Gastroesophageal sphincter (tissue), 4 donors: Measurements from ENCODE around the gene ITIH3. TPM values are rescaled to one million over a fixed set of nuclear protein-coding genes. Genes with fewer than 3 reads are reported as not detected.

ENCODE experiments used
- ATAC-seq: fragments of 150-250 bp; one replicate; pipeline ENCODE4 v1.9.1; 2016; ENCODE audit warnings: mild to moderate bottlenecking, moderate library complexity
- H3K27ac ChIP-seq, 4 donors: fragments of 200-600 bp; sonication (generic) in 3 of 4; 1 replicate in 3 of 4; 2 replicates in 1 of 4; pipeline ENCODE4 v1.5.1; 2016 to 2019
- H3K27me3 ChIP-seq: fragments of 200-600 bp; sonication (generic); one replicate; pipeline ENCODE4 v1.5.1; 2019
- H3K36me3 ChIP-seq, 2 donors: fragments of 200-600 bp; sonication (generic); one replicate each; pipeline ENCODE4 v1.5.1; 2019; ENCODE audit warnings: control low read depth in 1 of 2
- H3K4me1 ChIP-seq, 3 donors: fragments of 200-600 bp; sonication (generic); 1 replicate in 2 of 3; 2 replicates in 1 of 3; pipeline ENCODE4 v1.5.1; 2016 to 2019; ENCODE audit warnings: control low read depth in 2 of 3
- H3K4me3 ChIP-seq, 2 donors: fragments of 200-600 bp; sonication (generic); one replicate each; pipeline ENCODE4 v1.5.1; 2019; ENCODE audit warnings: mild to moderate bottlenecking in 1 of 2, moderate library complexity in 1 of 2
- H3K9me3 ChIP-seq, 3 donors: fragments of 200-600 bp; sonication (generic); one replicate each; pipeline ENCODE4 v1.5.1; 2017 to 2019; ENCODE audit warnings: control low read depth in 2 of 3
- EP300 ChIP-seq: sonication (generic); formaldehyde crosslinking; IDR thresholded peaks from one replicate; pipeline ENCODE4 v1.6.1; 2017; ENCODE audit warnings: antibody characterized with exemption, mild to moderate bottlenecking
- POLR2A ChIP-seq, 2 donors: fragments of 450-650 bp; IDR thresholded peaks; one replicate each; pipeline ENCODE4 v1.6.1; 2017; ENCODE audit warnings: antibody characterized with exemption in 2 of 2, mild to moderate bottlenecking in 2 of 2, moderate library complexity in 1 of 2
- POLR2AphosphoS5 ChIP-seq: sonication (generic); formaldehyde crosslinking; IDR thresholded peaks from one replicate; pipeline ENCODE4 v1.6.1; 2017; ENCODE audit warnings: antibody characterized with exemption
- WGBS, 2 donors: methylation state at CpG; one replicate each; pipeline ENCODE4 v1.1.5; 2018; ENCODE audit warnings: low coverage in 1 of 2; 5-methylcytosine and 5-hydroxymethylcytosine counted together
- total RNA-seq, 4 donors: library from RNA; depleted of rRNA; stranded (reverse); fragments of >200 nt; gene quantifications; one replicate each; pipeline ENCODE4 v1.1.0, GENCODE V29; 2016
- TF ChIP-seq, protein P1 (sequence below), 4 experiments: fragments of 200-600 bp in 2 of 4; fragments of 450-650 bp in 2 of 4; sonication (generic) in 1 of 4; IDR thresholded peaks; one replicate each; pipeline ENCODE4 v1.5.1; 2017 to 2019; ENCODE audit warnings: antibody characterized with exemption in 4 of 4, mild to moderate bottlenecking in 2 of 4, moderate library complexity in 2 of 4

Gene ITIH3
- total RNA-seq, 4 donors from 2014 or later: 0.27 to 9.7 (median 0.89) TPM; not detected in 1

- Histone ChIP-seq H3K27ac (no peak overlapping the region), H3K9me3 (no peaks in the 10 kb centered on the region), H3K4me3 (no peak overlapping the region), H3K36me3 (no peaks in the 10 kb centered on the region), H3K27me3 (no peaks in the 10 kb centered on the region), H3K4me1 (no peaks in the 10 kb centered on the region)
- WGBS, 2 donors: 71 to 79% methylated on average over 3 to 12 of the region's 18 CpGs
- no peak for ATAC-seq
- TF ChIP-seq POLR2AphosphoS5 (no peak), EP300 (no peak), POLR2A (IDR thresholded peaks at IDR 0.05) (no peak)
- TF ChIP-seq, protein P1, sequence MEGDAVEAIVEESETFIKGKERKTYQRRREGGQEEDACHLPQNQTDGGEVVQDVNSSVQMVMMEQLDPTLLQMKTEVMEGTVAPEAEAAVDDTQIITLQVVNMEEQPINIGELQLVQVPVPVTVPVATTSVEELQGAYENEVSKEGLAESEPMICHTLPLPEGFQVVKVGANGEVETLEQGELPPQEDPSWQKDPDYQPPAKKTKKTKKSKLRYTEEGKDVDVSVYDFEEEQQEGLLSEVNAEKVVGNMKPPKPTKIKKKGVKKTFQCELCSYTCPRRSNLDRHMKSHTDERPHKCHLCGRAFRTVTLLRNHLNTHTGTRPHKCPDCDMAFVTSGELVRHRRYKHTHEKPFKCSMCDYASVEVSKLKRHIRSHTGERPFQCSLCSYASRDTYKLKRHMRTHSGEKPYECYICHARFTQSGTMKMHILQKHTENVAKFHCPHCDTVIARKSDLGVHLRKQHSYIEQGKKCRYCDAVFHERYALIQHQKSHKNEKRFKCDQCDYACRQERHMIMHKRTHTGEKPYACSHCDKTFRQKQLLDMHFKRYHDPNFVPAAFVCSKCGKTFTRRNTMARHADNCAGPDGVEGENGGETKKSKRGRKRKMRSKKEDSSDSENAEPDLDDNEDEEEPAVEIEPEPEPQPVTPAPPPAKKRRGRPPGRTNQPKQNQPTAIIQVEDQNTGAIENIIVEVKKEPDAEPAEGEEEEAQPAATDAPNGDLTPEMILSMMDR (IDR thresholded peaks at IDR 0.05): no peak
Measured at GRCh38 chr3:52792961-52793695, 1.5 kb upstream of the ITIH3 start.

DNA sequence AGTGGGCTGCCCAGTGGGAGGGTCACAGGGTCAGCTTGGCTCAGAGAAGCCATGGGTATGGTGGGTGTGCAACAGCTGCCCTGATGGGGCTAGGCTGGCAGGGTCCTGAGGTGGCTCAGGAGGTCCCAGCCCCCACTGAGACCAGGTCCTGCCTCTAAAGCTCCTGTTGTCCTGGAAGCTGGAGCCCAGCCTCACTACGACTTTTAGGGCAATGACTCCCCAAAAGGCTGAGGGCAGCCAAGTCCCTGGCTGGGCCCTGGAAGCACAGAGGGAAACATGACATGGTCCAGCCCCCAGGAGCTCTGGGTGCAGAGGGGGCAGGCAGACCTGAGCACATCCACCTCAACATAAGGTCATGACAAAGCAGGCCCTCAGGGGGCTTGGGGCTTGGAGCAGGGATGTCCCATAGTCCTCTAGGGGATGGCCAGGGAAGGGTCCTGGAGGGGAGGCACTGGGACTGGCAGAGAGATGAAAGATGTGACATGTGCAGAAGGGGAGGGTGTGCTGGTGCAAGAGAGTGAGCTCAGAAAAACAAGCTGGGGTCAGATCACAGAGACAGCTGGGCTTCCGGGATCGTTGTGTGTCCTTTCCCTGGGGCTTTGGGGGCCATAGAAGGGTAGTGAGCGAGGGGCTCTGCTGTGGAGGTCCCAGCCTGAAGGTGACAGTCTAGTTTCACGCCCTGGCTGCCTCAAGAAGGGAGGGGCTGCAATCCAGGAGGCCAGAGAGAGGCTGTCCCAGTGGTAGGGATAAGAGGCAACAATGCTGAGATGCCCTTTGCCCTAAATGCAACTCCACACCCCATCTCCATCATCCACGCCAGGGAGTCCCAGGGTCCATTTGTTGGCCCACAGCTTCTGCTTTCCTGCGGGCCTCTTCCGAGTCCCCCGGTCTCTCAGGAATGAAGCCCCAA lies 639 bp upstream of the ITIH3 start:
- Histone ChIP-seq H3K27ac (no peak overlapping the region), H3K9me3 (no peaks in the 10 kb centered on the region), H3K36me3 (no peaks in the 10 kb centered on the region), H3K27me3 (no peaks in the 10 kb centered on the region), H3K4me1 (no peaks in the 10 kb centered on the region), H3K4me3 (no peak overlapping the region)
- 64 to 83% methylated on average over 1 to 7 of the region's 9 CpGs for WGBS, 2 donors
- ATAC-seq: no peak
- TF ChIP-seq, protein P1 (IDR thresholded peaks at IDR 0.05): no peak
- TF ChIP-seq POLR2A (IDR thresholded peaks at IDR 0.05) (no peak), EP300 (no peak), POLR2AphosphoS5 (no peak)

DNA sequence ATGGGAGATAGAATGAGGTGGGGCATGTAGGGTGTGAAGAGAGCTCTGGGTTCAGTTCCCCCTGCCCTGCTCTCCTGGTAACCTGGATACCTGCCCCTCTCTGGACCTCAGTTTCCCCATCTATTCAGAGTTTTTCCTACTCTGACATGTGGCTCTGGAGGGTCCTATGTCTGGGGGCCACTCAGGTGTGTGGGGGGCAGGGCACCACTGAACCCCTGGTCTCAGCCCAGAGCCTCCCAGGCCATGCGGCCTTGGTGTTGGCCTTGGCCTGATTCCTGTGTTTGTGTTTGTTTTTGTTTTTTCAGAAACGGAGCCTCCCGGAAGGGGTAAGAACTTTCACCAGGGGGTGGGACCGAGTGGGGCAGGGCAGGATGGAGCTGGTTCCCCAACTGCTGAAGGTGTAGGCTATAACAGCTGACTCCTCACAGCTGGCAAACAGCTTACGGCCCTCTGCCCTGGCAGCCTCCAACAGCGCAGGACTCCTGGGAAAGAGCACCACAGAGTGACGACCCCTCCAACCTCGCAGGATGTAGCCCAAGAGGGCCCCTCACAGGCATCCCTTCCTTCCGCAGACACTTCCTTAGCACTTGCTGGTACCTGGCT lies 803 bp downstream of the ITIH3 start:
- no peak for ATAC-seq
- no peaks in the 10 kb centered on the region for H3K27me3 ChIP-seq
- H3K4me1 ChIP-seq: no peaks in the 10 kb centered on the region
- whole genome bisulfite sequencing, 2 donors: 80% methylated on average over 1 of the region's 9 CpGs; no CpG with 5 or more reads in 1 of the 2 donors
- TF ChIP-seq EP300 (no peak), POLR2A (IDR thresholded peaks at IDR 0.05) (no peak), POLR2AphosphoS5 (no peak)
- TF ChIP-seq, protein P1 (IDR thresholded peaks at IDR 0.05): no peak
- no peak overlapping the region for H3K4me3 ChIP-seq
- no peaks in the 10 kb centered on the region for H3K9me3 ChIP-seq
- H3K36me3 ChIP-seq: no peaks in the 10 kb centered on the region
- no peak overlapping the region for H3K27ac ChIP-seq

- Histone ChIP-seq H3K9me3 (no peaks in the 10 kb centered on the region), H3K4me1 (no peaks in the 10 kb centered on the region), H3K27me3 (no peaks in the 10 kb centered on the region), H3K36me3 (no peaks in the 10 kb centered on the region), H3K27ac (no peak overlapping the region), H3K4me3 (no peak overlapping the region)
- no peak for ATAC-seq
- TF ChIP-seq POLR2AphosphoS5: no peak
- no peak for TF ChIP-seq POLR2A (IDR thresholded peaks at IDR 0.05)
- no peak for TF ChIP-seq EP300
- TF ChIP-seq, protein P1 (IDR thresholded peaks at IDR 0.05): no peak
- WGBS, 2 donors: 83 to 100% methylated on average over 1 of the region's 9 CpGs
Measured at GRCh38 chr3:52796411-52796810, 1.8 kb downstream of the ITIH3 start.
